SK-N-MC (cell line): Measurements from ENCODE around the gene UBE2O.
A peak's percentile ranks its signal among the peaks of the same experiment; 100 is the strongest.

Source experiments
- DNase-seq: peaks from one replicate; pipeline ENCODE4 v3.0.0-alpha.2; 2011; ENCODE audit warnings: low read depth, low spot score
- H3K27ac ChIP-seq: fragments of 200-600 bp; sonication (generic); 2 replicates; pipeline ENCODE4 v1.5.1; 2016; ENCODE audit warnings: mixed run types
- H3K36me3 ChIP-seq: fragments of 200-600 bp; sonication (generic); 2 replicates; pipeline ENCODE4 v1.6.1; 2017; ENCODE audit warnings: antibody characterized with exemption, low read length, mixed read lengths; ENCODE audit not compliant: insufficient read depth
- H3K4me3 ChIP-seq: fragments of 200-600 bp; sonication (generic); 2 replicates; pipeline ENCODE4 v1.5.1; 2016
- H3K9ac ChIP-seq: fragments of 200-600 bp; sonication (generic); 2 replicates; pipeline ENCODE4 v1.8.0; 2017; ENCODE audit warnings: mixed run types, mixed read lengths; ENCODE audit not compliant: insufficient read length
- H3K9me3 ChIP-seq: fragments of 200-600 bp; sonication (generic); 2 replicates; pipeline ENCODE4 v1.6.1; 2017; ENCODE audit warnings: low read depth, mild to moderate bottlenecking, antibody characterized with exemption, low read length, moderate library complexity, mixed read lengths
- EZH2 ChIP-seq: fragments of 200-600 bp; sonication (generic); IDR thresholded peaks from one replicate; pipeline ENCODE4 v1.6.1; 2017; ENCODE audit warnings: antibody characterized with exemption
- FOXP2 ChIP-seq: optimal IDR thresholded peaks from 2 replicates; pipeline ENCODE3; 2011; ENCODE audit warnings: mild to moderate bottlenecking, moderate library complexity; ENCODE audit not compliant: insufficient read depth; ENCODE audit errors: extremely low read length, control extremely low read depth
- POLR2AphosphoS5 ChIP-seq: IDR thresholded peaks from 2 replicates; pipeline ENCODE4 v1.6.1; 2012; ENCODE audit warnings: mild to moderate bottlenecking, low read depth, low read length, borderline replicate concordance

Gene UBE2O

DNA sequence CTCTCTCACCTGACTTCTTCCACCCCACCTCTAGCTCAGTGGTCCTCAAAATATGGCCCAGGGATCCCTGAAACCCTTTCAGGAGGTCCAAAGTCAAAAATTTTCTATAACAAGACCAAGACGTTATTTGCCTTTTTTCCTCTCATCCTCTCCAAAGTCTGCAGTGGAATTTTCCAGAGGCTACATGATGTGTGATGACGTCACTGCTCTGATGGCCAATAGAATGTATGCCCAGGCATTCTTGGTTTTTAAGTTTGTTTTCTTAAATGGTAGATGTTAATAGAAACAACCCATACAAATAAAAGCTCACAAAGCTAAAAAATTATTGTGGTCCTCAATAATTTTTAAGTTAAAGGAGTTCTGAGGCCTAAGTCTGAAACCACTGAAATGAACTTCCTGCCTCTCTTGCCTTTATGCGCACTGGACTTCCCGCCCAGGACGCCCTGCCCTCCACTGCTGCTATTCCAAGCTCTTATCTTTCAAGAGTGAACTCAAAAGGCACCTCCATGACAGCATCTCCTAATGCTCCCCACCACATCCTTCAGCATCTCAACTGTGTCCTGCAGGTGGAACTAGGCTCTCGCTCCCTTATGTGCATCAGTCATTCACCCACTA, 13.5 kb downstream of the UBE2O start:
- H3K4me3 ChIP-seq: no peak overlapping the region
- no peak overlapping the region for H3K9ac ChIP-seq
- H3K27ac ChIP-seq: no peak overlapping the region
- TF ChIP-seq EZH2: no peak
- no peak for TF ChIP-seq POLR2AphosphoS5
- TF ChIP-seq FOXP2: no peak
- DNase-seq: no peak
- no peaks in the 10 kb centered on the region for H3K9me3 ChIP-seq
- no peaks in the 10 kb centered on the region for H3K36me3 ChIP-seq

DNA sequence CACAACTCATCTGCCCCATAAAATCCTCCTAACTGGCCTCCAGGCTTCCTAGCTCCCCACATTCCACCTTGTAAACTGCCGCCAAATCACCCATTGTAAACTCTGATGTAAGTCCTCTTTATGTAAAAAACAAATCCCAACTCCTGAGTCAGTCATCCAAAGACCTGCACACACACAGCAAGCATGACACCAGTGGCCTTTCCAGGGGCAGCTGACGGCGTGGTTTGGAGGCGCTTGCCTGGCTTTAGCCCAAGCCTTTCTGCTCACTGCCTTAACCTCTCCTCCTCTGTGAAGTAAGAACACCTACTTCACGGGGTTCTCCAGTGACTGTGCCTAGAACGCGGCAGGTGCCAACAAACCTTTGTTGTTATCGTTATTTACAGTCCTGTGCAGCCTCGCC, 14.0 kb downstream of the UBE2O start:
- Histone ChIP-seq H3K9me3 (no peaks in the 10 kb centered on the region), H3K27ac (no peak overlapping the region), H3K9ac (no peak overlapping the region), H3K36me3 (no peaks in the 10 kb centered on the region), H3K4me3 (no peak overlapping the region)
- DNase-seq: no peak
- TF ChIP-seq EZH2: no peak
- no peak for TF ChIP-seq FOXP2
- TF ChIP-seq POLR2AphosphoS5: no peak

- no peak for TF ChIP-seq FOXP2
- TF ChIP-seq EZH2: no peak
- no peak for TF ChIP-seq POLR2AphosphoS5
- Histone ChIP-seq H3K9me3 (no peaks in the 10 kb centered on the region), H3K27ac (peak overlapping the region; percentile 22; the same call in 1 of the 2 replicates), H3K9ac (no peak overlapping the region), H3K36me3 (no peaks in the 10 kb centered on the region), H3K4me3 (peak overlapping the region; percentile 29)
- no peak for DNase-seq
Measured at GRCh38 chr17:76437467-76438402, 15.2 kb downstream of the UBE2O start.

- no peak overlapping the region for H3K9ac ChIP-seq
- TF ChIP-seq FOXP2 (no peak), EZH2 (no peak), POLR2AphosphoS5 (no peak)
- DNase-seq: no peak
Measured at GRCh38 chr17:76435751-76436150, 17.2 kb downstream of the UBE2O start.

GRCh38 chr17:76434870-76435269, 18.1 kb downstream of the UBE2O start:
- TF ChIP-seq EZH2 (no peak), POLR2AphosphoS5 (no peak), FOXP2 (no peak)
- H3K9me3 ChIP-seq: no peaks in the 10 kb centered on the region
- H3K9ac ChIP-seq: no peak overlapping the region
- H3K4me3 ChIP-seq: no peak overlapping the region
- no peaks in the 10 kb centered on the region for H3K36me3 ChIP-seq
- no peak overlapping the region for H3K27ac ChIP-seq
- no peak for DNase-seq

More at GRCh38 chr17:76435751-76436150, 17.2 kb downstream of the UBE2O start:
- Histone ChIP-seq H3K27ac (no peak overlapping the region), H3K36me3 (no peaks in the 10 kb centered on the region), H3K4me3 (no peak overlapping the region), H3K9me3 (no peaks in the 10 kb centered on the region)

DNA sequence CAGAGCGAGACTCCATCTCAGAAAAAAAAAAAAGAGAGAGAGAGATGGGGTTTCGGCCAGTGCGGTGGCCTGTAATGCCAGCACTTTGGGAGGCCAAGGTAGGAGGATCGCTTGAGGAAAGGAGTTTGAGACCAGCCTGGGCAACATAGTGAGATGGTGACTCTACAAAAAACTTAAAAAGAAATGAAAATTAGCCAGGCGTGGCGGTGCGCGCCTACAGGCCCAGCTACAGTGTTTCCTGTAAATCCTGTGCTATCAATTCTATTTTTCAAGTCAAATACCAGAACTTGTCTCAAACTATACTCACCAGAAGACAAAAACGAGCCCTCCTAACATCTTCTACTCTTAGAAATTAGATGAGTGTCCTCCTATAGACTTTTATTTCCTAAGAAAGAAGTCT, 19.3 kb downstream of the UBE2O start:
- no peaks in the 10 kb centered on the region for H3K9me3 ChIP-seq
- no peak overlapping the region for H3K27ac ChIP-seq
- TF ChIP-seq POLR2AphosphoS5 (no peak), FOXP2 (no peak), EZH2 (no peak)
- no peaks in the 10 kb centered on the region for H3K36me3 ChIP-seq
- H3K4me3 ChIP-seq: no peak overlapping the region
- H3K9ac ChIP-seq: no peak overlapping the region
- no peak for DNase-seq

- Histone ChIP-seq H3K9ac (no peak overlapping the region), H3K27ac (no peak overlapping the region), H3K4me3 (no peak overlapping the region), H3K9me3 (no peaks in the 10 kb centered on the region), H3K36me3 (no peaks in the 10 kb centered on the region)
- TF ChIP-seq EZH2: no peak
- no peak for TF ChIP-seq POLR2AphosphoS5
- TF ChIP-seq FOXP2: no peak
- no peak for DNase-seq
Measured at GRCh38 chr17:76432712-76433336, 20.1 kb downstream of the UBE2O start.

DNA sequence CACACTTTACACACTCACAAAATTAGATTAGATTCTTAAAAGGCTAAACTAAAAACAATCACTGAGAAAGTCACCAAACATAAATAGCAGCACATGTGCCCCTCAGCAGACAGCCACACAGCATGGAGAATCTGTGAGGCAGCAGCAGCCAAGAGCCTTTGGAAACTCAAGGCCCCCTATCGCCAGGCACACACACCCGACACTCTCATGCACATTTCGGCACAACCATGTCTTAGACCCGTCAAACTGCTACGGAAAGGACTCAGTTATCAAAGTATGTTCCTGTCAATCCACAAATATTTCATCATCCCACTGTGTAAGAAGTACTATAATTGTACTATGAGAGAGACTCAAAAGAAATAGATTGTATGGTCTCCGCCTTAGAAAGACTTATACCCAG, 20.9 kb downstream of the UBE2O start:
- TF ChIP-seq FOXP2 (no peak), POLR2AphosphoS5 (no peak), EZH2 (no peak)
- no peak overlapping the region for H3K4me3 ChIP-seq
- DNase-seq: no peak
- H3K27ac ChIP-seq: no peak overlapping the region
- H3K9ac ChIP-seq: no peak overlapping the region
- H3K36me3 ChIP-seq: no peaks in the 10 kb centered on the region
- no peaks in the 10 kb centered on the region for H3K9me3 ChIP-seq

DNA sequence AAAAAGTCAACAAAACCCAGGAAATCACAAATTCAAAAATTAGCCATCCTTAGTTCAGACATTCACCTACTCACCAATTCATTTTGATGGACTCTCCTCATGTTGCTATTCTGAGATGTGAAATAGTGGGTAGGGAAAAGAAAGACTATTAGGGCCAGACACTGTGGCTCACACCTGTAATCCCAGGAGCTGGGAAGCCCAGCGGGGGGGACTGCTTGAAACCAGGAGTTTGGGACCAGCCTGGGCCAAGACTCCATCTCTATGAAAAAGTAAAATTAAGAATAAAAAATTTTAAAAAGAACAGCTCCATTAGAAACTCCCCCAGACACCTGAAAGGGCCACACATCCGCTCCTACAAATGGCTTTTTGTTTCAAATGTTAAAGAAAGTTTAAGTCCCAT, 21.4 kb downstream of the UBE2O start:
- H3K27ac ChIP-seq: no peak overlapping the region

More for the DNA sequence above, 21.4 kb downstream of the UBE2O start:
- no peak for TF ChIP-seq POLR2AphosphoS5
- no peak for TF ChIP-seq EZH2
- no peak for TF ChIP-seq FOXP2
- Histone ChIP-seq H3K36me3 (no peaks in the 10 kb centered on the region), H3K9me3 (no peaks in the 10 kb centered on the region), H3K9ac (no peak overlapping the region), H3K4me3 (no peak overlapping the region)
- DNase-seq: no peak
